NCI-H2081 (cell line): Measurements from ENCODE around the gene TOMM20.
"Not testable (repeated sequence)": the region's sequence is repeated elsewhere in the genome, so short reads cannot be mapped to it uniquely, and the experiment has no call there.

Experiments
- DNase-seq, 2 experiments: peaks; one replicate each; lab custom pipeline; 2025; lab: John Stamatoyannopoulos, UW

The TOMM20 gene

GRCh38 chr1:235079443-235080296 is 49.0 kb downstream of the TOMM20 start:
- peak in 1 of 2 experiments; percentile 76 for DNase-seq

- DNase-seq: no peak
These were observed 49.9 kb downstream of the TOMM20 start for GRCh38 chr1:235078480-235079381.

- no peak for DNase-seq
These were observed 50.8 kb downstream of the TOMM20 start for GRCh38 chr1:235077571-235078479.

- DNase-seq: no peak
These were observed 51.5 kb downstream of the TOMM20 start for GRCh38 chr1:235077163-235077540.

GRCh38 chr1:235076504-235077162 is 52.0 kb downstream of the TOMM20 start:
- no peak for DNase-seq

GRCh38 chr1:235075777-235076308 is 52.8 kb downstream of the TOMM20 start:
- DNase-seq: no peak

- peak; percentile 41 to 74 for DNase-seq
These were observed 53.4 kb downstream of the TOMM20 start for GRCh38 chr1:235075048-235075776.

GRCh38 chr1:235074523-235075047 is 54.1 kb downstream of the TOMM20 start:
- peak; percentile 47 to 81 for DNase-seq

- no peak for DNase-seq
These were observed 54.6 kb downstream of the TOMM20 start for GRCh38 chr1:235073968-235074522.

- no peak for DNase-seq
These were observed 55.2 kb downstream of the TOMM20 start for GRCh38 chr1:235073331-235073967.

GRCh38 chr1:235072577-235072976 is 56.1 kb downstream of the TOMM20 start:
- DNase-seq: not testable (repeated sequence)

- DNase-seq: no peak
These were observed 56.5 kb downstream of the TOMM20 start for GRCh38 chr1:235072096-235072495.

- DNase-seq: no peak
These were observed 57.8 kb downstream of the TOMM20 start for GRCh38 chr1:235070819-235071218.

- peak; percentile 87 to 93 for DNase-seq
These were observed 58.8 kb downstream of the TOMM20 start for GRCh38 chr1:235069577-235070563.

GRCh38 chr1:235069176-235069575 is 59.5 kb downstream of the TOMM20 start:
- DNase-seq: no peak

- DNase-seq: no peak
These were observed 60.2 kb downstream of the TOMM20 start for GRCh38 chr1:235068158-235069121.
